CD4-positive, alpha-beta T cell treated with Interferon alpha-2 for 1 hour (primary cell): ENCODE data around the gene AUNIP.

Experiments used
- DNase-seq, 2 donors: peaks; one replicate each; pipeline ENCODE4 v3.0.0-alpha.2; 2020 to 2022

AUNIP gene

DNA sequence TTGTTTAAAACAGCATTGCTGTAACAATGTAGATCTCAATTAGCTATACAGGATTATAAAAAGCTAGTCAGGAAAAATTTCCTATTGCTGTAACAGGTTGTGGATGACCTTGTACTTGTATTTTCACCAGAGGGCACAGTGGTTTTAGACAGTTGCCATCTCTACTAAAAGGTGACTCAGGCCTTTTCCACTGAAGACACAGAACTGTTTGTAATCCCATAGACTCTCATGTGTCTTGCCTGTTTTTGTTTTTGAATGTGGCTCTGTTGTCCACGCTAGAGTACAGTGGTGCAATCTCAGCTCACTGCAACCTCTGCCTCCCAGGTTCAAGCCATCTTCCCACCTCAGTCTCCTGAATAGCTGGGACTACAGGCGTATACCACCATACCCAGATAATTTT lies 33.7 kb downstream of the AUNIP start:
- DNase-seq = no peak

DNA sequence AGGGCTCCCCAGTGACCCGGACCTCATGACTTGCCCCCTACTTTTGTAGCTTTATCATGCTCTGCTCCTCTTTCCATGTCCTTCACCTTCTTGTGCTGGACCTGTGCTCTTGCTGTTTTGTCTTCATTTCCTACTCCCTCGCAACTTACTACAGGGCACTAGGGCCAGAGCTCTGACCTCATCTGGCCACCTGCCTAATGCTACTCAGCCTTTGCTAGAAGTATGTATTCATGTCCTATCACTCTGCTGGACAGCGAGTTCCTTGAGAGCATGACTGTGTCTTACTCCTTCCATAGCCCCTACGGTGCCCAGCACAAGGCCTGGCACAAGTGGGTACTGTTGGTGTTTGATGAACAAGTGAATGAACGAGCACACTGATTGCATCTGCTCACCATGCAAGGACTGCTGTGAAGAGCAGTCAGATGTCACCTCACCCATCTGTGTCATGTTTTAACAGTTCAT lies 37.6 kb downstream of the AUNIP start:
- DNase-seq = no peak

DNA sequence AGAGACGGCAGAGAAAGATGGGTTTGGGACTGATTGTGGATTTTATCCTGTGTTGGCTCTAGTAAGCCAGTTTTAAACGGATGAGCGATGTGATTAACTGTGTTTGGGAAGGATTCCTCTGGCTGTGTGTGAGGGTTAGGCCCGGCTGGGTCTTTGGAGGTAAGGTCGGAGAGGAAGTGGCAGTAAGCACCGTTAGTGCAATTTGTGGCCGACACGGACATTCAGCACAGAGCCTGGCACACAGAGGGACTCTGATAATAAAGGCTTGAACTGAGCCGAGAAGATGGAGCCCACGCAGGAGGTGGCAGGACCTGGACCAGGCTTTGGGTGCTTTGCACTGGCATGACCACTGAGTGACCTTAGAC lies 38.2 kb downstream of the AUNIP start:
- DNase-seq = no peak

DNA sequence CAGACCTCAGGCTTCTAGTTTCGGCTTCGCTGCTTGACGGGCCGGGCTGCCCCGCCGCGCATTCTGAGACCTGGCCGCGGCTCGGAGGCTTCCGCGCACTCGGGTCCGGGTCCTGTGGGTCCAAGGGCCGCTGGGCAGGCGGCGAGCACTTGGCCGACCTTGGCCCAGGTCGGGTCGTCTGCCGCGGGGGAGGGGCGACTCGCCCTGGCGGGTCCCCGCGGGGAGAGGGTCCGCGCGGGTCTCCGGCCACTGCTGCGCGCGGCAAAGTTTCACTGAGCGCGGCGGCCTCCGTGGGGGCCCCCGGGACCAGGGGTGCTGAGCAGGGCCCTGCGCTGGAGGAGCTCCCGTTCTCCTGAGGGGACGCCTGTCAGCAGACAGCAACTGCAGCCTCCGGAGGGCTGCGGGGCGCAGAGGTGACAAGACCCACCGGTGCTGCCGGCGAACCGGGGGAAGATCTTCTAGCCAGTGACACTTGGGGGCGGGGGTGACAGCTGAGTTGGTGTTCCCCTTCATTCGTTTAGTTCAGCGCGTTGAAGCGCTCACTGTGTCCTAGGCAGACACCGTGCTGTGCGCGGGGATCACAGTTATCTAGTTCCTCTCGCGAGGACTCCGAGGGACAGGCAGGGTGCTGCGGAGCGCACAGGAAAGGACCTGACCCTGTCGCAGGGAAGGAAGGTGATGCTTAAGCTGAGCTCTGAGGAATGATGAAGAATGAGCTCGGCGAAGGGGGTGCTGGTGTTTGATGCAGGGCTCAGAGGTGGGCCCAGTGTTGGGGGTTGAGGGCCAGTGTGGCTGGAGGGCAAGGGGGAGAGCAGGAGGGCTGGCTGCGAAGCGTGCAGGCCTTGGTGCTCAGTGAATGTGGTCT lies 38.8 kb downstream of the AUNIP start:
- peak; percentile 73 to 80 for DNase-seq

DNA sequence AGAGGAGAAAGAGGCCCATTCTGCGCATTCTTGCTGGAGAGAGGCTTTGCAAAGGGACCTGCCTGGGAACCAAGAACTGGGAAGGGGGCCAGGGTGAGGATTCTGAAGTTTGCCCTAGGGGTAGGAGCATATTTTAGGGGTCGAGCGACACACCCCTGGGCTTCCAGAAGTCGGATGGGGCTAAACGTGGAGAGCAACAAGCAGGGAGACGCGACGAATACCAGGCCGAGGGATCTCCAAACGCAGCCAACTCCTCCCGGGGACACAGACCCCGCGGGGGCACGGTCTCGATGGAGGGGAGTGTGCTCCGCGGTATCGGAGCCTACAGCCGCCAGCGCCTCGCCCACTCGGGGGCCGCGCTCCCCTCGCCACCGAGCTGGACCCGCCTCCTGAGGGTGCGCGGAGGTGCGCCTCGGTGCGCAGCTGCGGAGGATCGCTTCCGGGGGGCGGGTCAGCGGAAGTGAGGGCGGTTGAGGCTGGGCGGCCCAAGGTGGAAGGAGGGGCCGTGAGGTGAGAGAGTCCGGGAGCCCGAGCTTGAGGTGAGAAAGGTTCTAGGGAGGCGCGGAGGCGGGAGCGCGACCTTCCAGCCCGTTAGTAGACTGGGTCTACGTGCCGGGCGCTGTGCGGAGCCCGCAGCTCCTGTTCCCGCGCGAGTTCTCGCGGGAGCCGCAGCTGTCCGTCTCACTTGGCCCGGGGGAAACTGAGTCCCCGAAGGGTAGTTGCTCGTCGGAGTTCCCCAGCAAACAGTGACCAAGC lies 39.6 kb downstream of the AUNIP start, which contains the start of gene MTFR1L:
Gene MTFR1L (plus strand): TSS at position 464 of the 756 bp plus-strand sequence. CDS start 3,151 bp downstream, outside the sequence.
- peak; percentile 89 to 94 for DNase-seq

DNA sequence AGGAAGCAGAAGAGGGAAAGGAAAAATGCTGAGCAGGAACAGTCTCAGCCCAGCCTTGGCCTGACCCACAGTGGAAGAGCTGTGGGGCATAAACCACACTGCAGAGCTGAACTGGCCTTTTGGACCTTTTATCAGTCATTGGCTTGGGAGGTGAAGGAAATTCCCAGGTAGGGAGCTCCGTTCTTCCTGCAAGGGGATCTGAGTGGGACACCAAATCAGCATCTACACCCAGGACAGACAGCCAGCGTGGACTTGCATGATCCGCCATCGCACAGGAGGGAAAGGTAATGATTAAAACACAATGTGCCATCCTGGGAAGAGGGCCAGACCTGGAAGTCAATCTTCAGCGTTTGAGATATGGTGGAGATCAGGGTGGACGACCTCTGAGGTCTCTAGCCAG lies 40.7 kb downstream of the AUNIP start:
- no peak for DNase-seq

DNA sequence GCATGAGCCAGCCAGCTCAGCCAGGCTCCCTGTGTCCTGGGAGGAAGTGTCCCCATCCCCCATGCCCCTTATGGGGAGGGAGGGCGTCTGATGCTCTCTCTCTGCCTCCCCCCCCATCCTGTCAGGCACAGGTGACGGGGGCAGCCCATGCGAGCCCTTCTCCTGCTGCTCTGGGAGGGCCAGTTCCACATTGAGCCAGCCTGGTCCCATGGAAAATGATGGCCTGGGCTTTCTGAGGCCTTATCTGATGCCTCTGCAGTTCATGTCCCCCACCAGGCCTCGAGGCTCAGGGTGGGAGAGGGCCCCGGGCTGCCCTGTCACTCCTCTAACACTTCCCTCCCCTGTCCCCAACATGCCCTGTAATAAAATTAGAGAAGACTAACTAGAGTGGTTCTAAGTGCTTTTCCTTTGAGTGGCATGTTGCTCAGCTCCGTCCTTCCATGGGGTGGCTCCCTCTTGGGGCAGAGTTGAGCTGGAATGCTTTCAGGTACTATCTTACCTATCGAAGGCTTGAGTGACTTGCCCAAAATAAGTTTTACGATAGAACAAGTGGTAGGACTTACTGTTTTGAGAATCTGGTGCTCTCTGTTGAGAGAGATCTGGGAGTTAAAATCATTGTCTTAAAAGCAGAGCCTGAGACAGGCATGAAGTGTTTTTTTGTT lies 41.3 kb downstream of the AUNIP start:
- DNase-seq = no peak

DNA sequence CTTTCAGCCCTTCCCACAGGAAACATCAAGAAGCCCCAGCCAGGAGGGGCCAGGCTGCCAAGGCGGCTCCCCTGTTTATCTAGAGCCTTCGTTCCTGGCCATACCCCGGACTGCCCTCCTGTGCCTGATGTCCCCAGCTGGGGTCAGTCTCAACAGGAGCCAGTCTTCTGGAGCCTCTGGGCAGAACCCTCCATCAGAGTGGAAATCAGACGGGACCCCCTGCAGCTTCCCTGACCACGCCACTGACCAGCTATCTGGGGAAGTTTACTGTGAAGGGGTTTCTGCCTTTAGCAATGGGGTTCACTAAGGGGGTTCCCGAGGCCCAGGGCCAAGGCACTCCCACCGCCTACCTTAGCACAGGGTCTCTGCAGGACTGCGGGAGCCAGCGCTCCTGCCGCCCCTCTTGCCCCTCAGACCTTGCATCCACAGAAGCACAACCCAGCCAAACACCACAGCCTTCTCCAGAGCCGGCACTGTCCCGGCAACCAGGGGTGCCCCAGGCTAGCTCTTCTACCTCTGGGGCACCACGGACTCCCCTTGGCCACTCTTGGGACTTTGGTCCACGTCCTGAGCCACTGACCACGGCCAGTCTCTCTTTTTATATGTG lies 43.0 kb downstream of the AUNIP start:
- DNase-seq = no peak

DNA sequence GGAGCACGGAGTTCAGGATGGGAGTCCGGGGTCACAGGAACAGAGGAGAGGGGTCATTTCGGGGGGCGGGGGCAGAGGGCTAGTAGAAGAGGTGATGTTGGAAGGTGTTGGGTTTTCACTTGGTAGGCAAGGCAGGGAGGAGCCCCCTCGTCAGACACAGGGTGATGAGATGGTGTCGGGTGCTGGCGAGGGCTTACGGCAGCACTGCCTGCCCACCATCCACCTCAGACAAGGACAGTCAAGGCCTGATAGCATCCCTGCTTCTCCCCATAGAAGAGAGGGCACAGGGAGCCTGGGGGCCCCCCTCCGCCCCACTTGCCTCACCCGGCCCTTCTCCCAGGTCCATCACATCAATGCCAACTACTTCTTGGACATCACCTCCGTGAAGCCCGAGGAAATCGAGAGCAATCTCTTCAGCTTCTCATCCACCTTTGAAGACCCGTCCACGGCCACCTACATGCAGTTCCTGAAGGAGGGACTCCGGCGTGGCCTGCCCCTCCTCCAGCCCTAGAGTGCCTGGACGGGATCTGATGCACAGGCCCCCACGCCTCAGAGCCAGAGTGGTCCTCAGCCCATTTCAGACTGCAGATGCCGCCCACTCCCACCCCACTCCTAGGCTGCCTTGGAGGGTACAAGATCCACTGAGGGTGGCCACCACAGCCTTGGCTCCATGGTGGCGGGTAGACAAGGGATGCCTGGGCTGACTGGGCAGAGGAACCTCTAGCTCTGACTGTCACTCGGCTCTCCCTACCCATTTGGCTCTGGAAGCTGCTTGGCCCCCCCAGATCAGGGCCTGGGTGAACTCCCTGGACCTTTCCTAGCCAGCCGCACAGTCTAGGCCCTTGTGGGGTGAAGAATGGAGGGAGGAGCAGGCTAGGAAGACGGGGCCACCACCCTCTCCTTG lies 43.8 kb downstream of the AUNIP start:
- no peak for DNase-seq

DNA sequence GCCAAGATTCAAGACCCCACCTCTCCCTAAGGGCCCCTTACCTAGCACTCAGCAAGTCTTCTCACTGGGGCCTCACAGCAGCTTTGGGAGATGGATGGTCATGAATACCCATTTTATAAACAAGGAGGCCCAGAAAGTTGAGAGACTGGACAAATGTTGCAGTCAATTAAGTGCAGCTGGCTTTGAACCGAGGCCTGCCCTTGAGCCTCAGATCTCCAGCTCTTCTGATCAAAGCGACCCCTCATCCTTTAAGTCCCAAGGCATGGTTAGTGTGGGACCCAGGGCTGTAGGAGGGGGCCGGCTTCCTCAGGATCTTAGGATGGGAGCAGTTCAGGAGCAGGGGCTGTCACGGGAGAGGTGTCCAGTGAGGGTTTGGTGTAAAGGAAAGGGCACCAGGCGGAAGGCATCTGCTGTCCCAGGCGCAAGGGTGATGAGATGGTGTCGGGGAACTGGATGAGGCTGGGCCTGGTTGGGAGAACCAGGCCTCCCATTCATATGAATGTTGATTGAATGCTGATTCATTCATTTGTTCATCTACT lies 44.6 kb downstream of the AUNIP start:
- no peak for DNase-seq

DNA sequence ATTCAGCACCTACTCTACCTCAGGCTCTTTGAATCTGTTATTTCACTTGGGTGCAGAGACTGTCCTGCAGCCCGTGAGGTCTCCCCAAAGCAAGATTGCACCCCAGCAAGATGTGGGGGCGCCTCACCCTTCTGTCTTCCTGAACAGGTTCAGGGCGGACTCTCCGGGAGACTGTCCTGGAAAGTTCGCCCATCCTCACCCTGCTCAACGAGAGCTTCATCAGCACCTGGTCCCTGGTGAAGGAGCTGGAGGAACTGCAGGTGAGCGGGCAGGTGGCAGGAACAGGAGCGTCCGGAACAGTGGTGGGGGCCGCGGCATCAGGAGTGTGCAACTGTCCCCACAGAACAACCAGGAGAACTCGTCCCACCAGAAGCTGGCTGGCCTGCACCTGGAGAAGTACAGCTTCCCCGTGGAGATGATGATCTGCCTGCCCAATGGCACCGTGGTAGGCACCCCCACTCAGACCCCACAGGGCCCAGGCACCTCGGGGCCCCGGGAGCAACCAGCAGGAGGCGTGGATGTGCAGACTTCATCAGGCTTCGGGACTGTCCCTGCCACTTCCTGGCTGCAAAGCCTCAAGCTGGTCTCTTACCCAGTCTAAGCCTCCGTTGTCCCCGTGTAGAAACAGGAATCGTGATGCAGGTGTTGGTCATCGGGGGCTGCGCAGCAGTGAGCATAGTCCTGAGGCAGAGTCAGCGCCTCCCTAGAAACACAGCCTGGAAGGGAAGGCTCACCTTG lies 45.4 kb downstream of the AUNIP start:
- DNase-seq = no peak

DNA sequence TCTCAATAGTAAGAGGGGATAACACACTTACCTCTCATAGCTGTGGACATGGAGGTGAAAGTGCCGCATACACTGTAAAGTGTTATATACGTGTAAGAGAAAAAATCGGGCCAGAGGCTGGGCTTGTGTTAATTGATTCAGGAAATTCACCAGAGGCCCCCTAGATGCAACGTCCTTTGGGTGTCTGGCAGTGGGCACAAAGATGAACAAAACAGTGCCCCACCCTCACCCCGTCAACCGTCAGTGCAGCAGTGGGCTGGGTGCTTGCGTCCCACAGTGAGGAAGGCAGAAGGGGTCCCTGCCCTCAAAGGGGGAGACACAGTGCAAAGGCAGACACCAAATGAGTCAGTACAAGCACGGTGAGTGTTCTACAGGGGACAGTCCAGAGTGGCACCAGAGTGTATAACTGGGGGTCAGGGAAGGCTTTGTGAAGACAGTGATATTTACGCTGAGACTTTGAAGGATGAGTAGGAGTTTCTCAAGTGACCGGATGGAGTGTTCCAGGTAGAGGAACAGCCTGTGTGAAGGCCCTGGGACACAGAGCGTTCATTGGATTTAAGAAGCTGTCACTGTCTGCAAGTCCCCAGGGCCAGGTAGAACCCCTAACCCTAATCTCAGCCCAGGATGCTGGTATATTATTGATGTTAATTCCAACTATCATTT lies 46.1 kb downstream of the AUNIP start:
- DNase-seq = no peak

DNA sequence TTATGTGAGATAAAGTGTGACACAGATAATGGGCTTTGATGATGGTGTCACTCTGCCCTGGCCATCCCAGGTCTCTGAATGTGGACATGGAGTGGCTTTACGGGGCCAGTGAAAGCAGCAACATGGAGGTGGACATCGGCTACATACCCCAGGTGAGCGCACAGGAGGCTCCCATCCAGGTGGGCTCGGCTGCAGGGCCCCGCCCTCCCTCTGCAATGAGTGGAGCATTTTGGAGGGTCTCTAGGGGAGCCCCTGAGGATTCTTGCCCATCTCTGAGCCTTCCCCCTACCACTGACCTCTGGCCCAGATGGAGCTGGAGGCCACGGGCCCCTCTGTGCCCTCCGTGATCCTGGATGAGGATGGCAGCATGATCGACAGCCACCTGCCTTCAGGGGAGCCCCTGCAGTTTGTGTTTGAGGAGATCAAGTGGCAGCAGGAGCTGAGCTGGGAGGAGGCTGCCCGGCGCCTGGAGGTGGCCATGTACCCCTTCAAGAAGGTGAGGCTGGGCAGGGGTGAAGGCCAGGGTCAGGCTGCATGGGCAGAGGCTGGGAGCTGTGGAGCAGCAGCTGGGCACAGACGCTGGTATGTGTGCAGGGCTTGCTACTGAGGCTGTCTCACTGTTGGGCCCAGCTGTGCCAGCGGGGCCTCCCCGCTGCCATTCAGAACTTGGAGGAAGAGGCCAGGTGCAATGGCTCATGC lies 47.7 kb downstream of the AUNIP start:
- no peak for DNase-seq

DNA sequence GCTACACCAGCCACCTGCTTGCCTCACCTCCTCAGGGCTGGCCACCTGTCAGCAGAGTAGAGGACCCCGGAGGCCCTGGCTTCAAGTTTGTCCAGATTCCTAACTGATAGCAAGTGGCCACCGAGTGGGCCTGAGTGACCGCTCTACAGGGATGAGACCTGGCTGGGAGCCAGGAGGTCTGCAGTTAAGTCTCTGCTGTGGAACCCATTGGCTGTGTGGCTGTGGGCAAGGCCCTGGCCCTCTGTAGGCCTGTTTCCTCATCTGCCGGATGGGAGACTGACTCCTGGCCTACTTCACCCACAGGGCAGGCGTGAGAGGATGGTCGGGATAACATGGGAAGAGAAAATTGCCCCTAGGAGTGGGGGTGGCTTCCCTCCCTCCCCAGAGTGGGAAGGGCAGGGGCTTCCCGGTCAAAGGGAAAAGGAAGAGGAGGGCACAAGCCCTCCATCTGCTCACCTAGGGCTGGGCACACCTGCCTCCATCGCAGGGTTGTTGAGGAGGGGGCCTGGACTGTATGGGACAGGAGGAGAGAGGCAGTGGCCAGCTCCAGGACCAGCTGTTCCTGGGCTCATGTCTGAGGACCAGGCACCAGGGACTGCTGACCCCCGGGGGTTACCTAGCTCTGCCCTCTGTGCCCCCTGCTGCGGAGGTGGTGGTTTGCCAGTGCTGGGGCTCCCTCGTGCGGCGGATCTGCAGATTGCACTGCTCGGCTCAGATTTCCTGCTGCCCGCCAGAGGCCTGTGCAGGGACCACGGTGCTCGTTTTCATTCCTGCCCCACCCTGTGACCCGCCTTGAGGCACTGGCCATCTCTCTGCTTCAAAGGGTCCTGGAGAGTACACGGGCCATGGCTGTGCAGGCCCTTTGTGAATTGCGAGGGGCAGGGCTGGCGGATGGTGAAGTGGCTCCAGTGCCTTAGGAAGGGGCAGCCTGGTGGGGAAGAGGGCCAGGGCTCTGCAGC lies 48.6 kb downstream of the AUNIP start:
- peak; percentile 74 to 80 for DNase-seq

DNA sequence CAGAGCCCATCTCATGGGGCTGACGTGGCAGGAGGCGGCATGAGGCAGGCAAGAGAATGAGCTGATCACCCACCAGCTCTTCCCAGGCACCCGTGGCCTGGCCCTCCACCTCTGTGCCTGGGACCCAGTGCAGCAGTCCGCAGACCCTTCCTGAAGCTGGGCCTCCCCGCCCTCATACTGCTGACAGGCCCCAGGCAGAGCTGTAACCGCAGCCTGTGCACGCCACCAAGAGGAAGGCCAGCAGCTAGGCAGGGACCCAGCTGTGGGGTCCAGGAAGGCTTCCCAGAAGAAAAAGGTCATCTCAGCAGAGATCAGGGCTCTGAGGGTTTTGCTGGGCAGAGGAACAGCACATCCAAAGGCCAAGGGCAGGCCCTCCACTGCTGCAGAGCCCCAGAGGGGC lies 49.3 kb downstream of the AUNIP start:
- no peak for DNase-seq

DNA sequence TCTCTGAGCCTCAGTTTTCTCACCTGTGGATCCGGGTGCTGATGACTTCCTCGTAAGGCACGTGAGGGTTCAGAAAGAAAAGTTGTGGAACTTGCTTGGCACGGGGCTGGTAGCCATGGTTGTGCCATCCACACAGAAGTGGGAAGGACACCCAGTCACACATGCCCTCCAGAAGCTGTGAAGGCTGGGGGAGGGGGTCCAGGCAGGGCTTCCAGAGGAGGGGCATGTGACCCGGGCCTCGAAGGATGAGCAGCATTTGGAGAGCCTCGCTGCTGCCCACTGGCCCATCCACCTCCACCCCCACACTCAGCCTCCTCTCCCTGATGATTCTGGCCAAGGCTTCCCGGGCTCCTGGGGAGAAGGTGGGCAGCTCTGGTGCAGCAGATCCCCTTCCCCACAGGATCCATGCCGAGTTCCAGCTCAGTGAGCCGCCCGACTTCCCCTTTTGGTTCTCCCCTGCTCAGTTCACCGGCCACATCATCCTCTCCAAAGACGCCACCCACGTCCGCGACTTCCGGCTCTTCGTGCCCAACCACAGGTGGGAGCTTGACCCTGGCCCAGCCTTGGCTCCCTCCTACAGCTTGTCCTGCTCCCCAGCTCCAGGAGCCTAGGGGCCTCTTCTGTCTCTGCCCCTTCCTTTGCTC lies 49.9 kb downstream of the AUNIP start:
- DNase-seq = no peak

DNA sequence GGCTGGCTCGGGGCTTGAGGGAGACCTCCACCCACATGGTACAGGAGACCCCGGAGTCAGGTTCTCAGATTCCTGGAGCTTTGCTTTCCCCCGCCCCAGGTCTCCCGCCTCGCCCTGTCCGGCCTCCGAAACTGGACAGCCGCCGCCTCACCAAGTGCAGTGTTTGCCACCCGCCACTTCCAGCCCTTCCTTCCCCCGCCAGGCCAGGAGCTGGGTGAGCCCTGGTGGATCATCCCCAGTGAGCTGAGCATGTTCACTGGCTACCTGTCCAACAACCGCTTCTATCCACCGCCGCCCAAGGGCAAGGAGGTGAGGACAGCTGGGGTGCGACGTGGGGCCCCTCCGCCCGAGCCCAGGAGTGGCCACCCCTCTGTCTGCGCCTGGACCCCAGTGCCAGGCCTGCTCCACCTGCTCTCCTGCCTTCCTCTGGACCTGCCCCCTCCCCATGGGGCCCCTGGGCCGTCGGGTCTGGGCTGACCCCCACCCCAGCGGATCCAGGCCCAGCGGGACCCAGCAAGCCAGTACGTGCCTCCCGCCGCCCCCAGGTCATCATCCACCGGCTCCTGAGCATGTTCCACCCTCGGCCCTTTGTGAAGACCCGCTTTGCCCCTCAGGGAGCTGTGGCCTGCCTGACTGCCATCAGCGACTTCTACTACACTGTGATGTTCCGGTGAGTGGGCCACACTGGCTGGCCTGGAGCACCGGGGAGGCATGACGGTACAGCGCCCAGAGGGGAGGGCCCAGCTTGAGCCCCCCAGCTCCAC lies 50.6 kb downstream of the AUNIP start:
- DNase-seq = no peak
